Activated CD4-positive, alpha-beta T cell treated with anti-CD3 and anti-CD28 coated beads for 1 hour (primary cell): Measurements from ENCODE around the gene WNT7B.

ENCODE experiments used
- DNase-seq: peaks from one replicate; pipeline ENCODE4 v3.0.0-alpha.2; 2020

The WNT7B gene

DNA sequence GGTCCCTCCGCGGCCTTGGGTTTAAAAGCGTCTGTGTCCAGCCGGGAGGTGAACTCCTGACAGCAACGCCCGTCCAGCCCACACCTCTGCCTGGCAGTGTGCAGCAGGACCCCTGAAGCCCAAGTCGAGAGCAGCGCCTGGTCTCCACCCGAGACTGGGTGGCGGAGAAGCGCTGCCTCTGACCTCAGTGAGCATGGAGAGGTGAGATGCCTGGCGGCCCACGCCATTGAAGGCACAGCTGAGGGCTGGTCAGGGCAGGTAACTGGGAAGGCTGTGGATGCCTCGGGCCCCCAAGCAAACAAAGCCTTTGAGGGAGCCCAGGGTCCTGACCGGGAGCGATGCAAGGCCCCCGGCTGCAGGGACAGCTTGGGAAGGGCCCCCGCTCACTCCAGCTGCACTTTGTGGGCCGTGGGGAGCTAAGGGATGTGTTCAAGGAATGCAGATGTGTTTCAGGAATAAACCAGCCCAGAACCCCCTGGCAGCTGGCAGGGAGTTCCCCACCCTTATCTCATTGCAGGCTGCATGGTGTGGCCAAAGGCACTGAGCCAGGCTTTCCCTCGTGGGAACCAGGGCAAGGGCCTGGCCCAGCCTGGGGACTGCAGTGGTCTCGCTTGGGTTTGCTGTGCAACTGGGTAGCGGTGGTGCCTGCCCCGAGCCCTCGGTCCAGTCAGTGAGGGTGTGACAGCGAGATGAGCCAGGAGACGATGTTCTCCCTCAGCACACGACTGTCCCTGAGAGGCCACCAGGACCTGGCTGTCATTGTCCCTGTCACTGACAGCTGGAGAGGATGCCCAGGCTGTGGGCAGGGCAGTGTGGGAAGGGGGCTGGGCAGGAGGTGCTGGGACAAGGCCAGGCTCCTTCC, 92.5 kb downstream of the WNT7B start:
- no peak for DNase-seq

DNA sequence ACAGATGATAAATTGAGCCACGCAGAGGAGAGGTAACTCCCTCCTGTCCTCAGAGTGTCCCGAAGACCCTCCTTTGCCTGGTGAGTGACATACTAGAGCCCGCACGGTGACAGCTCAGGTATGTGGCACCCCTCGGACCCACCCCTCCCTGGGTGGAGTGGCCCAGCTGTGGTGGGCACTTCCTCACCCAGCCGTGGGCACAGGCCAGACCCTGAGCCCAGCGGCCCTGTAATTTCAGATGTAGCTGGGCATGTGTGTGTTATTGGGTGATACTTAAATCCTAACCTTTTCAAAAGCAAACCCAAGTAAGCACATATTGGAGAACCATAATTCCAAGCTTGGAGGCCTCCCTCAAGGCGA, 93.2 kb downstream of the WNT7B start:
- DNase-seq = no peak

DNA sequence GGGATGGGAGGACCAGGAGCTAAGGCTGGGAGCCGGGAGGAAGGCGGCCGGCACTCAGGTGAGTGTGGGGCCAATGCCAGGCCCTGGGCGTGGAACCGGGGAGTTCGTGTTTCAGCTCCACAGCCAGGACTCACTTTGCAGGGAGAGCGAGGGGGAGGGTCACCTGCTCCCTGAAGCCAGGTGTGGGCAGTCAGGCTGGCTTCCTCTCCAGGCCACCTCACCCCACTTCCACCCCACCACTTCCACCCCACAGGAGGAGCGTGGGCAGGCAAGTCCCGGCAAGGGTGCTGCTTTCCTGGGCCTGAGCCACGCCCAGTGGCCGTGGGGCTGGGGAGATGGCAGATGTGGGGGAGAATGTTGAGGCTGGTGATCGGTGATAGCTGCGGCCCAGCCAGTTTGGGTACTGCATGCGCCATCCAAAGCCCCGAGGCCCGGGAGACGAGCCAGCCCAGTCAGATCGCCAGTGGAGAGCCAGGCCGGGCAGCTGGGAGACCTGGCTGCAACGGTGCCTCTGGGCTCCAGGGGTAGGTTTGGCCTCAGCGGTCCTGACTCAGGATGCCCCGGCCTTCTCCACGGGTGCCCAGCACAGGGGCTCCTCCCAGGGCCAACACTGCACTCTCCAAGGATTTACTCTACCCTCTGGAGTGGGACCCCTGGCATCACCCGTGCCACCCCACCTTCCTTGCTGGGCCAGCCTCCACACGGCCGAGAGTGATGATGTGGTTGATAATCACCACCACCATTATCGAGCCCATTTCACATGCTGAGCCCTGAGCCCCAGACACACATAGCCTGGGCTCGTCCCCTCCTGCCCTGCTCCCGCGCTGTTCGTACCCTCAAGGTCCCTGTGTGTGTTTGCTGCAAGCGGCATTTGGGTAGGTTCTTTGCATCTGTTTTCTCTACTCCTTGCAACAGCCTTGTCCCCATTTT, 93.8 kb downstream of the WNT7B start:
- no peak for DNase-seq

DNA sequence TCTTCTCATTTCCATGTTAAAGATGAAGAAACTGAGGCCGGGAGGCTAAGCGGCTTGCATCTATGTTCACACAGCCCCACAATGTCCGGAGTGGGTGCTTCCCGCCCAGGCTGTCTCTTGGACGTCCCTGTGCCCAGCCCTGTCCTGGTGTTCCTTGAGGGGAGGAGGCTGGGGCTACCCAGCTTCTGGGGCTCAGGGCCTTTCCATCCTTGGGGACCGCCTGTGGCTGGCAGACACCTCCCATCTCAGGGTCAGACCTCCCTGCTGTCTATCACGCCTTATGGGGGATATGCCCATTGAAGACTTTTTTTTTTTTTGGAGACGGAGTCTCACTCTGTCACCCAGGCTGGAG, 95.5 kb downstream of the WNT7B start:
- no peak for DNase-seq

DNA sequence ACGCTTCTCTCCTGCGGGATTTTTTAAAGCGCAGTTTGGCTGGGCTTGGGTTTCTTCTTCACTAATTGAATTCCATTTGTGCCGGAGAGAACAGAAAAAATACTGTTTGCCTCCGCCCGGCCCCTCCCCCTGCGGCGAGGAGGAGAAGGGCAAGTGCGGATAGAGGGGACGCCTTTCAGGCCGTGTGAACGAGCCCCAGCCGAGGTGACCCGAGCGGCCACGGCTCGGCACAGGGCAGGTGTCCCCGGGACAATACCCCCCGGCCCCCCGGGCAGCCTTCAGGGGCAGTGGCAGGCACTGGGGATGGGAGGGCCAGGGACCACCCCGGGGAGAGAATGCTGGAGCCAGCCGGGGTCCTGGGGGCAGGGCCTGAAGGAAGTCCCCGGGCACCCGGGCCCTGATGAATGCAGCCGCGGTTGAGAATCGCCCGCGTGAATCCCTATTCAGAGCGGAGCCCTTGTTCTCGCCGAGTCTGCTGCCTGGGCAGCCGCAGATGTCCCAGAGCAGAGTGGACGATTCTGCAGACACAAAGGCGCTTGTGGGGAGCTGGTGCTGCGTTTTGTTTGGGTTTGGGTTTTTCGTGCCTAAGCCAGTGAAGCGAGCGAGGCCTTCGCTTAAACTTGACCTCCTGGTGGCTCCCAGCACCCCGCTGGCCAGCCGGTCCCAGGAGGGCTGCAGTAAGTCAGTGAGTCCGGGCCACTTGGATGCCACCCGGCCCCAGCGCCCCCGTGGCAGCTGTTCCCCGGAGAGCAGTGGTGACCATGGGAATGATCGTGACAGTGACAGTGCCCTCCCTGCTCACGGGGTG, 96.0 kb downstream of the WNT7B start:
- no peak for DNase-seq

DNA sequence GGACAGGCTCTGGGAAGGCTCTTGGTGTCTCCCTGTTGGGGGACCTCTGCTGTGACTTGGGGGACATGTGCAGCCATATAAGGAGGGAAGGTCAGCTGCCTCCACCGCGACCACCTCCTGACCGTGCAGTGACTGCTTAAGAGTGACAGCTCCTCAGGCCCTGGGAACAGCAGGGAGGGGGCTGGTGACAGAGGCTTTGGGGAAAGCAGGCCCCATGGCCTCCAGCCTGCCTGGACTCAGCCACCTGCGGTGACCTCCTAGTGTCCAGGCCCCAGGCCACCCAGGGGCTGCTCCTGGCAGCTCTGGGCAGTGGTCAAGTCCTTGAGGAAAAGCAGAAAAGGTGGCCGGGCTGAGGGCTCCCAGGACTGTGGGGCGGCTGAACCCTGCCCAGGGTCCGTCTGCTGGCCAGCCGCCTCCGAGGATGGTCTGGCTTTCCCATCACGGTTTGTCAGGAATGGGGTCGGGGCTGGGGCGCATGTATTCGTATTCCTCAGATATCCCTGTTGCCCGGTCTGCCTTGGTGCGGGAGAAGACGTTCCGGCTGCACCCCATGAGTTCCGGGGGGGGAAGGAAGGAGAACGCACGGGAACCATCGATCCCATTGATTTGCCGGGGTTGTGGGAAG, 96.8 kb downstream of the WNT7B start:
- no peak for DNase-seq

DNA sequence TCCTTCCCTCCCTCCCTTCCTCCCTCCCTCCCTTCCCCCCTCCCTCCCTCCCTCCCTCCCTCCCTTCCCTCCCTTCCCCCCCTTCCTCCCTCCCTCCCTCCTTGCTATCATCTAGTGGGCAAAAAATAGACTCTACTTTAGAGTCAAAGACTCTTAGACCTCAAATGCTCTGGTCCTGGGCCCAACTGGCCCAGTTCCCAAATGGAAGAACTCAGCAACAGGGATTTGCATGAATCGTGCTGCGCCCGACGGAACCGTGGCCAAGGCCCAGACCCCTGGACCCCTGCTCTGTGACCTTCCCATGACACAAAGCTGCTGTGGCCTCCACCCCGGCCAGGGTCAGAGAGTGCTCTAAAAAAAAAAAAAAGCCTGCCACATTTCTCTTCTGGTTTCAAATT, 97.4 kb downstream of the WNT7B start:
- no peak for DNase-seq

DNA sequence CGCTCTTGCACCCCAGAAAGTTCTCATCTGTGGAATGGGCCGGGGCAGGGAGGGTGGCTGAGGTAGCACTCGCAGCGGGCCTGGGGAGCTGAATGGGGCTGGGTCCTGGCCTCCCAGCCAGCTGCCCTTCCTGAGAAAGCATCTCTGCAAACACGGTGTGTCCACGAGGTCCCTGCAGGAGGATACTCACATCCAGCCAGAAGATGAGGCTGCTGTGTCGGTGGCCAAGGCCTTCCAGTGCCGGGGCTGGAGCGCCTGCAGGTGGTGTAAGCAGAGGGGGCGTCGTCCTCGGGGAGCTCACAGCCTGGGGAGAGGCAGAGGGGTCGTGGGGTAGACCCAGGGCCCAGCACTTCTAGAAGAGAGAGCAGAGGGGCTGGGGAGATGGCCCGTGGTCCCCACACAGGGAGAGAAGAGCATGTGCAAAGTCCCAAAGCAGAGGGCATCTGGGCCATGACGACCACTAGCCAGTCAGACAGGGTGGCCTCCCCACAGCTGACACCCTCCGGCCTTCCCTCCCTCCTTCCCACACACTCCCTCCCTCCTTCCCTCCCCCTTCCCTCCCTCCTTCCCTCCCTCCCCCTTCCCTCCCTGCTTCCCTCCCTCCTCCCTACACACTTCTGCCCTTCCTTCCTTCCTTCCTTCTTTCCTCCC, 97.9 kb downstream of the WNT7B start:
- no peak for DNase-seq

DNA sequence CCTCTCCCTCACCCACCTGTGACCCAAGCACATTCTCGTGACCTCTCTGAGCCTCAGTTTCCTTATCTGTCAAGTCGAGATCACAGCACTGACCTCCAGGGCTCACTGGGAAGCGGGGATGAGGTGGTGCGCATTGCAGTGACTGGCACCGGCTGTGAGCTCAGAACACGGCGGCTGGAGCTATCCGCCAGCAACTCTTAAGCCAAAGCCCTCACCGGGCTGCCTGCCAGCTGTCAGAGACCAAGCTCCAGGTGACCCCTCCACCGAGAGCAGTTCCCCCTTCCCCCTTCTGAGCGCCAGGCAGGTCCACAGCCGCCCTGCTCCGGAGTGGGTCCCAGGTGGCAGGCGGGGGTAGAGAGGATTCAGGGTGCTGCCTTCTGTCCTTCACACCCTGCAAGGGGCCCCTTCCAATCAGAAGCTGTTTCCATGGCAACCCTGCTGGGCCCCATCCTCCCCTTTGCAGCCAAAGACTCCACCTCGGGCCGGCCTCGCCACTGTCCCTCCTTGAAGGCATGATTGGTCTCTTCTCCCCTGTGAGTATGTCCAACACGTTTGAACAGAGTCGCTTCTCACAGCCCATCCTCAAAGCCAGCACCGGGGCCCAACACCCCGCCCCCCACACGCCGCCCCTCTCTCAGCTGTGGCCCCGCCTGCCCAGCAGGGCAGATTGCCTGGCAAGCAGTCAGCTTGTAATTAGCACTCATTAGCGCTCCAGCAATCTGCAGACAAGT, 98.7 kb downstream of the WNT7B start:
- no peak for DNase-seq

DNA sequence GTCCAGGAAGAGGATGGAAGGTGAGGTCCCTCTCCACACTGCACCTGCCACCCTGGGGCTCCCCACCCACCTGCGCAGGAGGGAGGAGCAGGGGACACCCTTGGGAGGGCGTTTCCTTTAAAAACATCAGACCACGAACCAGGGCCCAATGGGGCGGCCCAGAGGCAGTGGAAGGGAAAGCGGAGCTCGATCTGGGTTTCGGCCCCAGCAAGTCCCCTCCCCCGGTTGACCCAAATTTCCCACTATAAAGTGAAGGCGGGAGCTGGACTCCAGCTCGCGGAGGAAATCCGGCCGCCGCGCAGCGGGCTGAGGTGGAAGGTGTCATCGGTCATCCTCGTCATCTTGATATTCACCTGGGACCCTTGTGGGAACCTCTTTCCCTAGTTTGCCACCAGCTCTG, 99.3 kb downstream of the WNT7B start:
- DNase-seq = no peak

DNA sequence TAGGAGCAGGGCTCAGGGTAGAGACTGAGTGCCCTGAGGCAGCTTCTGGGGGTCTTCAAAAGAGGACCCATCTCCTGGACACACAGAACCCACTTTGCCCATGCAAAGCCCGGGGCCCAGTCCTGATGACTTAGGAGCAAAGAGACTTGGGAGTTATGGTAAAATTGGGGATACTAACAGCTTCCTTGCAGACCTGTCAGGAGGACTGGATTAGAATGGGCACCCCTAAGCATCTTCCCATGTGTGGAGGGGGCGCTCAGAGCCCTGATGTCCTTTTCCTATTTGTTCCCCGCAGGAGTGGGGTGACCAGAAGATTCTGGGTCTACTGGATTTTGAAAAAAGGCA, 100.0 kb downstream of the WNT7B start:
- no peak for DNase-seq

DNA sequence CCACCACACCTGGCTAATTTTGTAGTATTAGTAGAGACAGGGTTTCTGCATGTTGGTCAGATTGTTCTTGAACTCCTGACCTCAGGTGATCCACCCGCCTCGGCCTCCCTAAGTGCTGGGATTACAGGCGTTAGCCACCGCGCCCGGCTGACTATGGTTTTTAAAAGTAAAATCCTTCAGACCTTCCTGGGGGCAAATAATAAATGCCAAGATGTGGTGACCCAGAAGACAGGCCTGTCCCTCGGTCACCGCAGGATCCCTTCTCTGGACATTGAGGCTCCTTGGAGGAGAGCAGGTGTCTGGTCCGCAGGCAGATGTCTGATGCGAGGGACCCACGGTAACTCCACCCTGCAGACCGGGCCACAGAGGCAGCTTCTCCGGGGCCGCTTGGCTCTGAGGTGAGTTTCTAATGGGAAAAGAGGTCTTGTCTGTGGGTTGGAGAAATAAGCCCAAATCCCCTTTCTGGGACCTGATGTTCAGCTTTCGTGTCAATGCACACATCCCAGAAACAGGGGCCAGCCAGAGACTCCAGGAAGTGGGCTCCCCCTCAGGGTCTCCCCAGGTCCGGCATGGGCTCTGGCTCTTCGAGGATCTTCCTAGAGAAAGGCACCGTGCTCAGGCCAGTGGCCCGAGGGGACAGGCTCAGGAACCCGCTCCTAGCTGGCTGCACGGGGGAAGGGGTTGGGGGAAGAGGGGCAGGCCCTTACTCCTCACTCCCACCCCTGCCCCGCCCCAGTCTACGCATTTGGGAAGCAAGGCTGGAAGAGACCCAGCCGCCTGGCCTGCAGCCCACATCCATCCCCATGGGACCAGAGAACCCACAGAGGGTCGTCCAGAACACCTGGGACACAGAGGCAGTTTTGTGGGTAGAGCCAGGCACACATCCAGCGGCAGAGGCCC, 100.6 kb downstream of the WNT7B start:
- no peak for DNase-seq

DNA sequence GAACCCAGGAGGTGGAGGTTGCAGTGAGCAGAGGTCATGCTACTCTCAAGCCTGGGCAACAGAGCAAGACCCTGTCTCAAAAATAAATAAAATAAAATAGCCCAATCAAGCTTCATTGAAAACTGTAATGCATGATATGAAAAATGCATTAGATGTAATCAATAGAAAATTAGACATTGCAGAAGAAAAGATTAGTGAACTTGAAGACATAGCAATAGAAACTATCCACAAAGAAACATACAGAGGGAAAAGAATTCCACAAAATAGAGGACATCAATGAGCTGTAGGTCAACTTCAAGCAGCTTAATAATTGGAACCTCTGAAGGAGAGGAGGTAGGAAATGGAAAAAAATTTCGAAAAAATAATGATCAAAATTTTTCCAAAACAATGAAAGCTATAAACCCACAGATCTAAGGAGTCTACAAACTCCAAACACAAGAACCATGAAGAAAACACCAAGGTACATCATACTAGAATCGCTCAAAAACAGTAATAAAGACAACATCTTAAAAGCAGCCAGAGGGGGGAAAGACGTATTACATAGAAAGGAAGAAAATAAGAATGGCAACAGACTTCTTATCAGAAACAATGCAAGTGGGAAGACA, 104.2 kb downstream of the WNT7B start:
- DNase-seq = no peak

DNA sequence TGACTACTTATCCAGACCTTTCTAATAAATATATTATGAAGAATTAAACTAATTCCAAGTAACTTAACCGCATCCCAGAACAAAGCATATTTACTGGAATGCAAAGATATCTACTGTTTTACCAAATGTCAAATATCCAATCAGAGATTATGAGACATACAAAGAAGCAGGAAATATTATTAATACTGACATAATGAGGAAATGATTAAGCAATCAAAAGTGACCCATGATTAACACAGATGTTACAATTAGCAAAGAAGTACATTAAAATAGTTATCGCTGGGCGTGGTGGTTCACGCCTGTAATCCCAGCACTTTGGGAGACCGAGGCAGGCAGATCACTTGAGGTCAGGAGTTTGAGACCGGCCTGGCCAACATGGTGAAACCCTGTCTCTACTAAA, 105.2 kb downstream of the WNT7B start:
- DNase-seq = no peak
